ENCODE data around the gene HOXA9. TPM values are rescaled to one million over a fixed set of nuclear protein-coding genes. Genes with fewer than 3 reads are reported as not detected.

Gene HOXA9
- total and polyA plus RNA-seq, 10 of the 15 experiments (the other 5 are each of a cell fraction or from before 2014, with no cell fraction given) = not detected

- TF ChIP-seq SPI1 (IDR thresholded peaks at IDR 0.05; ENCODE audit: borderline replicate concordance, insufficient read depth, low read depth, low read length) (no peak), BRCA1 (IDR thresholded peaks at IDR 0.05; ENCODE audit: low read depth, low read length) (no peak)
Observed at GRCh38 chr7:27144781-27145164, 20.6 kb downstream of the HOXA9 start (continued).

DNA sequence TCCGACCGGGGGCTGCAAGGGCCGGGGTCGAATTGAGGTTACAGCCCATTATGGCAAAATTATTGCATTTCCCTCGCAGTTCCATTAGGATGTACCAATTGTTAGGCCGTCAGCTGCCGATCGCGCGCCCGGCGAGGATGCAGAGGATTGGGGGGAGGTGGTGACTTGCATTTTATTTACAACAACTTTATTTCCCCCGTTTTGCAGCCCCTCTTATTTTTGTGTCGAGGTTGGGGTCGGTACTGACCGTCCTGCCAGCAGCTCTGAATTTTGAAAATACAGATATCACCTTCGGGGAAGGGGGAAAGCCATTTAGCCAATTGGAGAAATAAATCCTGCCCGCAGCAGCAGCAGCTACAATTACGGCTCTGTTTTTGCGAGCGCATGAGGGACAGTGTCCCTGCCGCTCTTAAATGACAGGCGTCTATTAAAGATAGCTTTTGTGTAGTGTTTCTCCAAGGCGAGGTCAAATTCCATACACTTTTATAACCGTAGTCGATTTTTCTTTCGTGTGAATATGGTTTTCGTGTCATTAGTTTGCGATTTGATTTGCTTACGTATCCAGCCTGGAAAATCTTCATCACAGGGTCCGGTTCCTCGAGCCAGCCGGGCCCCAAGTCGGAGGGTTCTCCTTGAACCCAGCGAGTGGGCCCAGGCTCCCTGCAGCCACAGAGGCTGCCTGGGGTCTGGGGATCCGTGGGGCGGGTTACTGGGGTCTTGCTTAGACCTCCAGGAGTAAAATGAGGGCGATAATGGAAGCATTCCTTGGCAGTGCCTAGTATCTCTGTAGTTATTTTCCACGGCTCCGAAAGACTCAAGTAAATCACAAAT, 21.2 kb downstream of the HOXA9 start:
- no peak for TF ChIP-seq RELB (IDR thresholded peaks at IDR 0.05; ENCODE audit: low read depth)
- TF ChIP-seq IKZF2 (IDR thresholded peaks at IDR 0.05) = no peak
- TF ChIP-seq ZNF24 (IDR thresholded peaks at IDR 0.05) = no peak
- TF ChIP-seq EZH2 (IDR thresholded peaks at IDR 0.05; ENCODE audit: borderline replicate concordance, control insufficient read depth, low read depth, low read length) = no peak
- H3K36me3 ChIP-seq (ENCODE audit: control insufficient read depth in 2 of 2, insufficient read depth in 2 of 2, low read length in 1 of 2) = no peaks in the 10 kb centered on the region
- peaks cover 8 to 18% of the 10 kb centered on the region in 2 experiments; a peak in 3 of 4 replicates for H3K27me3 ChIP-seq (replicated peaks in 1 of 2; ENCODE audit: control insufficient read depth in 2 of 2, insufficient read depth in 2 of 2, low read length in 1 of 2)
- H3K4me3 ChIP-seq = no peak overlapping the region
- no peaks in the 10 kb centered on the region; the same call in 2 of the 3 replicates for H3K9me3 ChIP-seq (replicated peaks; ENCODE audit: control insufficient read depth, insufficient read depth, low read length)
- BruUV-seq (replicated peaks) = no TSS peak
- H3K79me2 ChIP-seq (ENCODE audit: control insufficient read depth, insufficient read depth, low read length) = no peaks in the 10 kb centered on the region
- H3K4me2 ChIP-seq (ENCODE audit: control insufficient read depth, insufficient read depth) = no peak overlapping the region
- CTCF ChIA-PET = no interaction called here
- no peak overlapping the region for H2AFZ ChIP-seq (ENCODE audit: control insufficient read depth, low read depth, low read length)
- RAD21 ChIA-PET (ENCODE audit: unreplicated experiment) = no interaction called here
- H4K20me1 ChIP-seq (ENCODE audit: control insufficient read depth, insufficient read depth) = no peaks in the 10 kb centered on the region
- DNase-seq (ENCODE audit: low read depth, low spot score) = no peak
- WGBS (ENCODE audit: insufficient coverage, insufficient replicate concordance, low lambda C conversion rate, missing lambda C conversion rate) = 63% methylated on average over 40 of the region's 40 CpGs
- H3K9ac ChIP-seq (ENCODE audit: control insufficient read depth, insufficient read depth, low read length) = no peak overlapping the region
- H3K27ac ChIP-seq (ENCODE audit: control insufficient read depth, insufficient read depth) = no peak overlapping the region
- intact Hi-C loops (cut with micrococcal nuclease; ENCODE audit: unreplicated experiment) (no loop called here), in situ Hi-C loops (cut with MboI) (no loop called here)
- no peaks in the 10 kb centered on the region for H3K4me1 ChIP-seq (ENCODE audit: control insufficient read depth, insufficient read depth, low read length)
- no peak for FAIRE-seq
- POLR2A ChIA-PET = no interaction called here
- ATAC-seq = no peak
- SMC1A ChIA-PET (ENCODE audit: uncharacterized antibody, unreplicated experiment) = no interaction called here

Data from GM12878 (cell line).